Fibroblast of mammary gland (primary cell): ENCODE results near the gene CPXM1.
"Not testable (repeated sequence)": the region's sequence is repeated elsewhere in the genome, so short reads cannot be mapped to it uniquely, and the experiment has no call there.

ENCODE experiments used
- DNase-seq: peaks from one replicate; pipeline ENCODE4 v3.0.0-alpha.2; 2010; ENCODE audit warnings: low read depth
- H3K4me3 ChIP-seq: 2 replicates; pipeline ENCODE4 v1.5.1; 2011; ENCODE audit warnings: low read depth, mild to moderate bottlenecking, low read length, moderate library complexity; ENCODE audit not compliant: control insufficient read depth
- TF ChIP-seq, protein P1 (sequence below): conservative IDR thresholded peaks from 2 replicates; pipeline ENCODE4 v1.5.1; 2011; ENCODE audit warnings: low read depth, low read length, inconsistent platforms; ENCODE audit not compliant: control insufficient read depth, insufficient read depth

The CPXM1 gene

DNA sequence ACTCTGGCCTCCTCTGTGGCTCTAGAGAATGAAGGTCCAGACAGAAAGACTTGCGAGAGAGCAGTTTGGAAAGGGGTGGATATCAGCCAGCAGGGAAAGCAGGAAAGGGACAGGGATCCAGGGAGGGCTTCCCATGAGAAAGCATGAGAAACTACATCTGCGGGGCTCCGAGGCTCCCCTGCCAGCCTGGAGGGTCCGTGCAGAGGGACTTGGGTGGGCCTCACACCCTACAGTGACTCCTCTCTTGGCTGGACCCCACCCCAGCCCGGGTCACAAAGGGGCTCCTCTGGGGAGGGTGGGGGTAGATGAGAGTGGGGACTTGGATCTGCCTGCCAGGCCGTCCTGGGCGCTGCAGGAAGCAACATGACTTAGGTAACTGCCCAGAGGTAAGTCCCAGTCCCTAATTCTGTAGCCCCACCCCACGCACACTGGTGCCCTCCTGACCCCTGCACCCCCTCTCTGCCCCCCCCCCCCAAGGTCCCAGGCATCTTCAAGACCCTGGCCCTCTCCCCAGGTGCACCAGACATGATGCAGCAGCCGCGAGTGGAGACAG is 15.7 kb upstream of the CPXM1 start, which contains the start of gene TMEM239:
Gene TMEM239 (plus strand): TSS at position 335 of the 553 bp plus-strand sequence. CDS start 191 bp downstream, at position 526.
- TF ChIP-seq, protein P1, sequence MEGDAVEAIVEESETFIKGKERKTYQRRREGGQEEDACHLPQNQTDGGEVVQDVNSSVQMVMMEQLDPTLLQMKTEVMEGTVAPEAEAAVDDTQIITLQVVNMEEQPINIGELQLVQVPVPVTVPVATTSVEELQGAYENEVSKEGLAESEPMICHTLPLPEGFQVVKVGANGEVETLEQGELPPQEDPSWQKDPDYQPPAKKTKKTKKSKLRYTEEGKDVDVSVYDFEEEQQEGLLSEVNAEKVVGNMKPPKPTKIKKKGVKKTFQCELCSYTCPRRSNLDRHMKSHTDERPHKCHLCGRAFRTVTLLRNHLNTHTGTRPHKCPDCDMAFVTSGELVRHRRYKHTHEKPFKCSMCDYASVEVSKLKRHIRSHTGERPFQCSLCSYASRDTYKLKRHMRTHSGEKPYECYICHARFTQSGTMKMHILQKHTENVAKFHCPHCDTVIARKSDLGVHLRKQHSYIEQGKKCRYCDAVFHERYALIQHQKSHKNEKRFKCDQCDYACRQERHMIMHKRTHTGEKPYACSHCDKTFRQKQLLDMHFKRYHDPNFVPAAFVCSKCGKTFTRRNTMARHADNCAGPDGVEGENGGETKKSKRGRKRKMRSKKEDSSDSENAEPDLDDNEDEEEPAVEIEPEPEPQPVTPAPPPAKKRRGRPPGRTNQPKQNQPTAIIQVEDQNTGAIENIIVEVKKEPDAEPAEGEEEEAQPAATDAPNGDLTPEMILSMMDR = no peak
- DNase-seq = no peak
- no peak within 1 kb of the TSS for H3K4me3 ChIP-seq

DNA sequence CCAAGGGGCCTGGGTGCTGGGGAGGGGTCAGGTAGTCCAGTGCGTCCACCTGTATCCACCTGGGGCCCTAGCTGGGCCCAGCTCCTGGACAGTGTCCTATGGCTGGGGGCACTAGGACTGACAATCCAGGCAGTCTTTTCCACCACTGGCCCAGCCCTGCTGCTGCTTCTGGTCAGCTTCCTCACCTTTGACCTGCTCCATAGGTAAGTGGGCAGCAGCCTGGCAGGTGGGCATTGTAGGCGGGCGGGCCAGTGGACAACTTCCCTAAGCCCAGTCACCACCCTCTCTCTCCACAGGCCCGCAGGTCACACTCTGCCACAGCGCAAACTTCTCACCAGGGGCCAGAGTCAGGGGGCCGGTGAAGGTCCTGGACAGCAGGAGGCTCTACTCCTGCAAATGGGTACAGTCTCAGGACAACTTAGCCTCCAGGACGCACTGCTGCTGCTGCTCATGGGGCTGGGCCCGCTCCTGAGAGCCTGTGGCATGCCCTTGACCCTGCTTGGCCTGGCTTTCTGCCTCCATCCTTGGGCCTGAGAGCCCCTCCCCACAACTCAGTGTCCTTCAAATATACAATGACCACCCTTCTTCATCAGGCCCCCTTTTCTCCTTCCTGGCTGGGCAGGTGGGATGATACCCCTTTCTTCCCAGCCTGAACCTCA is 14.9 kb upstream of the CPXM1 start:
- no peak for DNase-seq
- no peak overlapping the region for H3K4me3 ChIP-seq
- TF ChIP-seq, protein P1 = no peak

DNA sequence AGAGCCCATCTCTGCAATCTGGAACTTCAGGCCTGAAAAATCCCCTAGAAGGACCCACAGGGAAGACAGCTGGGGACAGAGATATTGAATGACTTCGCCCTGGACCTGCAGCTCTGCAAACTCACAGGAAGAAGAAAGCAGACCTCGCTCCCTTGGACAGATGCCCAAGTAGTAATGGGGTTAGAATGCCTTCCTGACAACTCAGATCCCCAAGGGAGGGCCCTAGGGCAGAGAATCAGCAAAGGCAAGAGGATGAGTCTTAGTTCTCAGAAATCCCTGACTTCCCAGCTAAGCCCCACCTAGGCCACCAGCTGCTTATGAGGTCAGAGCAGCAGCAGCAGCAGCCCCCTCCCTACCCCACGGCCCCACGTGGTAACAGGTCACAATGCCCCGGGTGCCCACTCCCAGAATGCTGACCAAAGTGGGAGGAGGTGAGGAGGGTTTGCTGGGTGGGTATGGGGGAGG is 14.2 kb upstream of the CPXM1 start, which contains the start of gene C20orf141:
Gene C20orf141 (plus strand): TSS at position 401 of the 465 bp plus-strand sequence. CDS start 198 bp downstream, outside the sequence.
- H3K4me3 ChIP-seq = no peak within 1 kb of the TSS
- peak; percentile 100 for DNase-seq
- TF ChIP-seq, protein P1 = no peak

DNA sequence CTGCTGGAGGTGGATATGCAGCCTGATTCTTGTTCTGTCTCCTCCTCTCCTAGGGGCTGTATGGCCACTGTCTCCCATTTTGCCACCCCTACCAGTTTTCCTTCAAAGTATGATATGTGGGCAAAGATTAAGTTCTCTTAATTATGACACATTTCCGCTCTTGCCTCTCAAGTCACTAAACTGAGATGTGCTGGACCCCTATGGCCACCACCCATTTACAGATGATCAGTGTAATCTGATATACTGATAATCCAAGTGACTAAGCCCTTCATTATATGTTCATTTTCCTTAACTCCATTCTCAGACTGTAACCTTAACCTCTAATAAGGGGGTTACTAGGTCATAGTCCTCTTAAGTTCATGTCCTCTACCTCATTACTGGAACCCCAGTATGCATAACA is 13.6 kb upstream of the CPXM1 start:
- peak; percentile 33 for DNase-seq
- TF ChIP-seq, protein P1 = no peak
- H3K4me3 ChIP-seq = no peak overlapping the region

DNA sequence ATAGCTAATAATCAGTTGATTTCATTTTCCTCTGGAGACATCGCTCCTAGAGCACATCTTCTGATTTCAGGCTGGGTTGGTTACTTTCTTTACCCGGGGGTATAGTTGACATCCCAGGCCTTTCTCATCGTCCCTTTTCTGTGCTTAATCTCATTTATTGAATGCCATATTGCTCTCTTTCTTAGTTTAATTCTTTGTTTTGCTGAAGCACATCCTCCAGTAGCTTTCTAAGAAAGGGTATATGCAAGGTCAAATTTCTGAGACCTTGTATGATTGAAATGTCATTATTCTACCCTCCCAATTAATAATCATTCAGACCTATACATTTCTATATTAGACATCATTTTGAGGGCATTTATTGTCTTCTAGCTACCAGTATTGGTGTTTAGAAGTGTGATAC is 11.8 kb upstream of the CPXM1 start:
- TF ChIP-seq, protein P1 = no peak

DNA sequence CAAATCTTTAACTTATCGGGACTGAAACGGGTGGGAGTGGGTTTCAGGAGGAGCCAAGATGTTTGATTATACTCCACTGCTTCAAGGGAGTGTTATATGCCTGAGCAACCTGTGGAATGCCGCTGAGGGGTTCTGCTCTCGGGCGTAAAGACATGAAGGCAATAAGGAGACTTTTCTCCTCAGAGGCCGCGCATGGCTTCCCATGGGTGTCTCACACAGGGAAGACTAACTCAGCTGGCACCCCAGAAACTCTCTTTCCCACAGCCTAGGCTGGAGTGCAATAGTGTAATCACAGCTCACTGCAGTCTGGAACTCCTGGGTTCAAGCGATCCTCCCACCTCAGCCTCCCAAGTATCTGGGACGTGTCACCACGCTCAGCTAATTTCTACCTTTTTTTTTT is 9.3 kb upstream of the CPXM1 start:
- TF ChIP-seq, protein P1 = no peak
- DNase-seq = no peak
- H3K4me3 ChIP-seq = no peak overlapping the region

More for the DNA sequence above, 11.8 kb upstream of the CPXM1 start:
- H3K4me3 ChIP-seq = no peak overlapping the region
- no peak for DNase-seq

DNA sequence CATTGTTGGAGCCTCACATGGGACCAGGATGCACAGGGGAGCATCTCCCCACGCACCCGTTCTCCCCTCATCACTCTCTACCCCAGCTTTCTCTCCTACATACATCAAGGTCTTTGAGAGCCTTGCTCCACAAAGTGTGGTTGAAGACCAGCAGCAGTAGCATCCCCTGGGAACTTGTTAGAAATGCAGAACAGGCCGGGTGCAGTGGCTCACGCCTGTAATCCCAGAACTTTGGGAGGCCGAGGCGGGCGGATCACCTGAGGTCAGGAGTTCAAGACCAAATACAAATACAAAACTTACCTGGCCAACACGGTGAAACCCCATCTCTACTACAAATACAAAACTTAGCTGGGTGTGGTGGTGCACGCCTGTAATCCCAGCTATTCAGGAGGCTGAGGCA is 7.5 kb upstream of the CPXM1 start:
- not testable (repeated sequence) for H3K4me3 ChIP-seq, DNase-seq
